Glutamatergic neuron (in vitro differentiated cells): ENCODE results near the gene MORC1. TPM values are rescaled to one million over a fixed set of nuclear protein-coding genes. Genes with fewer than 3 reads are reported as not detected.

Experiments used
- DNase-seq: peaks from one replicate; pipeline ENCODE4 v3.0.0; 2022
- H3K27ac Mint-ChIP-seq: one replicate; pipeline ENCODE4 v1.8.0; 2020; ENCODE audit warnings: mild to moderate bottlenecking, mixed read lengths, inconsistent platforms; ENCODE audit not compliant: unreplicated experiment
- H3K27me3 Mint-ChIP-seq: one replicate; pipeline ENCODE4 v1.8.0; 2020; ENCODE audit warnings: mild to moderate bottlenecking, moderate library complexity, mixed read lengths, inconsistent platforms; ENCODE audit not compliant: unreplicated experiment
- H3K36me3 Mint-ChIP-seq: one replicate; pipeline ENCODE4 v1.8.0; 2020; ENCODE audit warnings: mild to moderate bottlenecking, mixed read lengths, inconsistent platforms; ENCODE audit not compliant: unreplicated experiment
- H3K4me1 Mint-ChIP-seq: one replicate; pipeline ENCODE4 v1.8.0; 2020; ENCODE audit warnings: mild to moderate bottlenecking, low read depth, mixed read lengths, inconsistent platforms; ENCODE audit not compliant: unreplicated experiment
- H3K4me3 Mint-ChIP-seq: one replicate; pipeline ENCODE4 v1.8.0; 2020; ENCODE audit warnings: mild to moderate bottlenecking, mixed read lengths, inconsistent platforms; ENCODE audit not compliant: unreplicated experiment
- H3K9me3 Mint-ChIP-seq: one replicate; pipeline ENCODE4 v1.8.0; 2020; ENCODE audit warnings: mild to moderate bottlenecking, moderate library complexity, mixed read lengths, inconsistent platforms; ENCODE audit not compliant: unreplicated experiment
- total RNA-seq: library from RNA; stranded (reverse); fragmentation: NEBNext Ultra II Directional; extraction: Animal tissue kit (Norgen Biotek cat#: 25700); gene quantifications from one replicate; pipeline ENCODE4 v1.2.1, GENCODE V29; 2021; ENCODE audit not compliant: unreplicated experiment
- TF ChIP-seq, protein P1 (sequence below): fragments of 200-600 bp; sonication (generic); IDR thresholded peaks from one replicate; pipeline ENCODE4 v1.5.0; 2021; ENCODE audit not compliant: partially characterized antibody, unreplicated experiment

MORC1 gene
- total RNA-seq, 1 donor from 2014 or later: not detected

DNA sequence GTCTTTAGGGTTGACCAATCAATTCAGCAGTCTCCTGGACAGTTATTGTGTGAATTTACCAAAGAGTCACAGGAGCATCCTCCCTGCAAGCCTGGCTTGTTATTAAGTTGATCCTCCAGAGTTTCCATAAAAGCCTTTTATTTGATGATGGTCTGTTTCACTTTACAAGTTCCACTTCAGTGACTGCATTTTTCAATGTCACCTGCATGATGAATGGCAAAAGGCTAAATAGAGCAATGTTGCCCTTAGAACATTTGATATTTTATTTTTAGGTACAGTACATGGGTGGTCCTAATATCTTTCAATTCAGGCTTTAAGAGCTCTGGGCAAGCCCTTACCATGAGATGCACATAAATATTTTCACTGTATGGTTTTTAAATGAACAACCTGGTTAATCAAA, 186.9 kb downstream of the MORC1 start:
- no peaks in the 10 kb centered on the region for H3K4me1 Mint-ChIP-seq
- no peak overlapping the region for H3K4me3 Mint-ChIP-seq
- H3K27me3 Mint-ChIP-seq: no peaks in the 10 kb centered on the region
- TF ChIP-seq, protein P1, sequence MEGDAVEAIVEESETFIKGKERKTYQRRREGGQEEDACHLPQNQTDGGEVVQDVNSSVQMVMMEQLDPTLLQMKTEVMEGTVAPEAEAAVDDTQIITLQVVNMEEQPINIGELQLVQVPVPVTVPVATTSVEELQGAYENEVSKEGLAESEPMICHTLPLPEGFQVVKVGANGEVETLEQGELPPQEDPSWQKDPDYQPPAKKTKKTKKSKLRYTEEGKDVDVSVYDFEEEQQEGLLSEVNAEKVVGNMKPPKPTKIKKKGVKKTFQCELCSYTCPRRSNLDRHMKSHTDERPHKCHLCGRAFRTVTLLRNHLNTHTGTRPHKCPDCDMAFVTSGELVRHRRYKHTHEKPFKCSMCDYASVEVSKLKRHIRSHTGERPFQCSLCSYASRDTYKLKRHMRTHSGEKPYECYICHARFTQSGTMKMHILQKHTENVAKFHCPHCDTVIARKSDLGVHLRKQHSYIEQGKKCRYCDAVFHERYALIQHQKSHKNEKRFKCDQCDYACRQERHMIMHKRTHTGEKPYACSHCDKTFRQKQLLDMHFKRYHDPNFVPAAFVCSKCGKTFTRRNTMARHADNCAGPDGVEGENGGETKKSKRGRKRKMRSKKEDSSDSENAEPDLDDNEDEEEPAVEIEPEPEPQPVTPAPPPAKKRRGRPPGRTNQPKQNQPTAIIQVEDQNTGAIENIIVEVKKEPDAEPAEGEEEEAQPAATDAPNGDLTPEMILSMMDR: no peak
- H3K27ac Mint-ChIP-seq: no peak overlapping the region
- no peak for DNase-seq
- peaks cover 5% of the 10 kb centered on the region for H3K36me3 Mint-ChIP-seq
- peaks cover 2% of the 10 kb centered on the region for H3K9me3 Mint-ChIP-seq

DNA sequence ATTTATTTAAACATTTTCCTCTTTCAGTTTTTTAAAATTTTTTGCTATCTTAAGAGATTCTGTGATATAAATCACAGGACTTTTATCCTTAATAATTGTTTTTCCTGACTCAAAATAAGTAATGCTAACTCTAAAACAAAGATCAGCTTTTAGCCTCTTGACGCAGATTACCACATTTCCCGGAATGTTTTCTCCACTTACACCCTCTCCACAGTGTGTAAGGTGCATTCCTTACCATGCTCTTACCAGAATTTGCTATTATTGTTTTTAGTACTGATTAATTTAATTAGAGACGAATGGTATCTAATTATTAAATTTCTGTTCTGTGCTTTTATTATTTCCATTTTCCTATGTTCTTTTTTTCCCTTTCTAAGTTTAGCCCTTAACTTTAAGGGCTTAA, 199.1 kb downstream of the MORC1 start:
- Mint-ChIP-seq H3K27ac (no peak overlapping the region), H3K4me1 (no peaks in the 10 kb centered on the region), H3K9me3 (no peaks in the 10 kb centered on the region), H3K36me3 (no peaks in the 10 kb centered on the region), H3K27me3 (no peaks in the 10 kb centered on the region), H3K4me3 (no peak overlapping the region)
- no peak for DNase-seq
- TF ChIP-seq, protein P1: no peak

GRCh38 chr3:108914774-108915641, 202.9 kb downstream of the MORC1 start:
- TF ChIP-seq, protein P1: peak; percentile 84
- Mint-ChIP-seq H3K27me3 (no peaks in the 10 kb centered on the region), H3K36me3 (no peaks in the 10 kb centered on the region), H3K9me3 (no peaks in the 10 kb centered on the region), H3K27ac (no peak overlapping the region), H3K4me3 (no peak overlapping the region), H3K4me1 (no peaks in the 10 kb centered on the region)
- DNase-seq: peak; percentile 55

DNA sequence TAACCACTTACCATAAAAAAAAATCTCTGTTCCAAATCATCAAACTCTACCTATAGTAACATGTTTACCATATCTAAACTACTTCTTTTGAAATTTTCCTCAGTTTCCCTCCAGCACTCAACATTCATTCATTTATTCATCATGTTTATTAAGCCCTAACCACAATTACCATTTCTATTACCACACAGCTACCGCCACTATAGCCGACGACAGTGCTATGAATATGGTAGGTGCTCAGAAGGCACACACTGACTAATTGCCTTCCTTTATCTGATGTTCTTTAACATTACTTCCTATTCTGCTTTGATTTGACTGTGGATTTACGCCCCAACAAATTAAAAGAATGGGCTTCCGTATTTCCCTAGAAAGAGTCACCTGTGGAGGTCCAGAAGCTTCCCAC, 208.1 kb downstream of the MORC1 start:
- Mint-ChIP-seq H3K27me3 (no peaks in the 10 kb centered on the region), H3K9me3 (no peaks in the 10 kb centered on the region), H3K4me1 (peaks cover 2% of the 10 kb centered on the region), H3K4me3 (no peak overlapping the region), H3K27ac (no peak overlapping the region), H3K36me3 (no peaks in the 10 kb centered on the region)
- DNase-seq: no peak
- TF ChIP-seq, protein P1: no peak

Other genes with a start within 250 kb of the MORC1 start
- not detected for gene GUCA1C, start 164.3 kb downstream of the MORC1 start, total RNA-seq
- gene C3orf85, start 18.6 kb upstream of the MORC1 start, total RNA-seq: not detected
- 0.42 TPM for gene DPPA2, start 198.4 kb upstream of the MORC1 start, total RNA-seq
- 89.5 TPM for gene DPPA4, start 219.4 kb upstream of the MORC1 start, total RNA-seq